HepG2 (cell line): ENCODE results near the gene RPL6. TPM values are rescaled to one million over a fixed set of nuclear protein-coding genes. Genes with fewer than 3 reads are reported as not detected.

Source experiments
- ARNTL ChIP-seq: sonication (generic); formaldehyde crosslinking; IDR thresholded peaks from 2 replicates; pipeline ENCODE4 v1.4.0; 2020; ENCODE audit warnings: mild to moderate bottlenecking, missing genetic modification reagents
- CBX1 ChIP-seq: IDR thresholded peaks from one replicate; pipeline ENCODE4 v1.6.1; 2016; ENCODE audit warnings: antibody characterized with exemption, low read depth
- CENPT ChIP-seq: sonication (generic); formaldehyde crosslinking; IDR thresholded peaks from 2 replicates; pipeline ENCODE4 v1.8.0; 2022; ENCODE audit warnings: low read depth, mild to moderate bottlenecking, moderate library complexity, missing genetic modification reagents
- DNMT3B ChIP-seq: conservative IDR thresholded peaks from 2 replicates; pipeline ENCODE4 v1.6.1; 2016; ENCODE audit warnings: missing biosample characterization, control low read depth
- DR1 ChIP-seq: sonication (generic); formaldehyde crosslinking; IDR thresholded peaks from 2 replicates; pipeline ENCODE4 v1.8.0; 2021; ENCODE audit warnings: mild to moderate bottlenecking, missing genetic modification reagents, inconsistent platforms
- EED ChIP-seq: sonication (generic); formaldehyde crosslinking; IDR thresholded peaks from 2 replicates; pipeline ENCODE4 v1.5.0; 2020; ENCODE audit warnings: mild to moderate bottlenecking, missing genetic modification reagents
- HIVEP1 ChIP-seq: sonication (generic); formaldehyde crosslinking; IDR thresholded peaks from 2 replicates; pipeline ENCODE4 v1.4.0; 2020; ENCODE audit warnings: mild to moderate bottlenecking, missing genetic modification reagents
- HNRNPL ChIP-seq: fragments of 200-400 bp; formaldehyde crosslinking; IDR thresholded peaks from 2 replicates; pipeline ENCODE4 v1.6.1; 2017; ENCODE audit warnings: mild to moderate bottlenecking, low read depth, low read length
- IRF2 ChIP-seq: IDR thresholded peaks from 2 replicates; pipeline ENCODE4 v1.6.1; 2018; ENCODE audit warnings: missing genetic modification reagents, missing compliant biosample characterization
- MTA3 ChIP-seq: sonication (generic); formaldehyde crosslinking; IDR thresholded peaks from 2 replicates; pipeline ENCODE4 v1.4.0; 2020; ENCODE audit warnings: missing genetic modification reagents
- NCOA1 ChIP-seq: sonication (generic); formaldehyde crosslinking; IDR thresholded peaks from 2 replicates; pipeline ENCODE4 v1.9.0; 2021; ENCODE audit warnings: missing genetic modification reagents
- NFATC3 ChIP-seq: sonication (generic); formaldehyde crosslinking; IDR thresholded peaks from 2 replicates; pipeline ENCODE4 v1.5.1; 2020; ENCODE audit warnings: mild to moderate bottlenecking, missing genetic modification reagents
- NFYB ChIP-seq: sonication (generic); formaldehyde crosslinking; IDR thresholded peaks from 2 replicates; pipeline ENCODE4 v1.4.0; 2020; ENCODE audit warnings: missing genetic modification reagents
- REXO4 ChIP-seq: sonication (generic); formaldehyde crosslinking; IDR thresholded peaks from 2 replicates; pipeline ENCODE4 v1.8.0; 2022; ENCODE audit warnings: missing genetic modification reagents, mild to moderate bottlenecking, borderline replicate concordance
- RXRB ChIP-seq: IDR thresholded peaks from 2 replicates; pipeline ENCODE4 v1.6.1; 2016; ENCODE audit warnings: borderline replicate concordance, missing genetic modification reagents, missing compliant biosample characterization
- SAP130 ChIP-seq: IDR thresholded peaks from 2 replicates; pipeline ENCODE4 v1.6.1; 2016; ENCODE audit warnings: low read depth
- SOX6 ChIP-seq, 2 experiments: fragments of 450-650 bp in 1 of 2; sonication (generic) in 1 of 2; formaldehyde crosslinking in 1 of 2; IDR thresholded peaks; 2 replicates each; pipeline versions ENCODE4 v1.4.0 to v1.6.1; 2017 to 2020; ENCODE audit warnings: antibody characterized with exemption in 1 of 2, mild to moderate bottlenecking in 1 of 2, missing genetic modification reagents in 1 of 2
- SRF ChIP-seq: IDR thresholded peaks from 2 replicates; pipeline ENCODE4 v1.6.1; 2011; ENCODE audit warnings: mild to moderate bottlenecking, low read depth, low read length, moderate library complexity
- XBP1 ChIP-seq: sonication (generic); formaldehyde crosslinking; IDR thresholded peaks from 2 replicates; pipeline ENCODE4 v1.5.0; 2020; ENCODE audit warnings: missing genetic modification reagents
- ZFP37 ChIP-seq: sonication (generic); formaldehyde crosslinking; IDR thresholded peaks from 2 replicates; pipeline ENCODE4 v1.4.0; 2020; ENCODE audit warnings: missing genetic modification reagents, borderline replicate concordance
- ZNF350 ChIP-seq: sonication (generic); formaldehyde crosslinking; IDR thresholded peaks from 2 replicates; pipeline ENCODE4 v1.4.0; 2020; ENCODE audit warnings: mild to moderate bottlenecking, low read depth, missing genetic modification reagents, borderline replicate concordance
- ZNF605 ChIP-seq: sonication (generic); formaldehyde crosslinking; IDR thresholded peaks from 2 replicates; pipeline ENCODE4 v1.8.0; 2022; ENCODE audit warnings: mild to moderate bottlenecking, missing genetic modification reagents
- ZSCAN31 ChIP-seq: sonication (generic); formaldehyde crosslinking; IDR thresholded peaks from 2 replicates; pipeline ENCODE4 v1.5.0; 2020; ENCODE audit warnings: low read depth, mild to moderate bottlenecking, missing genetic modification reagents
- polyA plus RNA-seq, 8 experiments: library from polyadenylated mRNA; depleted of rRNA in 3 of 8; stranded (reverse) in 7 of 8; unstranded in 1 of 8; fragments of >200 nt; fragmentation: Illumina TruSeq in 4 of 8; extraction: Trizol in 4 of 8; gene quantifications; 2 replicates each; pipeline versions ENCODE4 v1.2.1 to v1.2.3, GENCODE V29; 2011 to 2016; ENCODE audit warnings: low read depth in 4 of 8, missing spikeins in 1 of 8, mixed read lengths in 1 of 8; ENCODE audit not compliant: insufficient read depth in 1 of 8
- total RNA-seq, 5 experiments: library from RNA; depleted of rRNA; stranded (reverse); fragments of >200 nt; fragmentation: Illumina TruSeq; extraction: Trizol; gene quantifications; 2 replicates each; pipeline ENCODE4 v1.2.3, GENCODE V29; 2016; ENCODE audit warnings: low read depth in 1 of 5
- TF ChIP-seq, protein P1 (sequence below), 2 experiments: sonication (generic) in 1 of 2; formaldehyde crosslinking in 1 of 2; IDR thresholded peaks; 2 replicates each; pipeline versions ENCODE4 v1.4.0 to v1.6.1; 2016 to 2020; ENCODE audit warnings: borderline replicate concordance in 1 of 2, low read depth in 1 of 2, mild to moderate bottlenecking in 1 of 2, missing genetic modification reagents in 1 of 2
- TF ChIP-seq, protein P2 (sequence below): sonication (generic); formaldehyde crosslinking; IDR thresholded peaks from 2 replicates; pipeline ENCODE4 v1.4.0; 2020; ENCODE audit warnings: low read depth, mild to moderate bottlenecking, missing genetic modification reagents

Gene RPL6
- total and polyA plus RNA-seq, 2 of the 13 experiments (the other 11 are each of a cell fraction or from before 2014, with no cell fraction given), result 1,551 to 1,719 TPM

DNA sequence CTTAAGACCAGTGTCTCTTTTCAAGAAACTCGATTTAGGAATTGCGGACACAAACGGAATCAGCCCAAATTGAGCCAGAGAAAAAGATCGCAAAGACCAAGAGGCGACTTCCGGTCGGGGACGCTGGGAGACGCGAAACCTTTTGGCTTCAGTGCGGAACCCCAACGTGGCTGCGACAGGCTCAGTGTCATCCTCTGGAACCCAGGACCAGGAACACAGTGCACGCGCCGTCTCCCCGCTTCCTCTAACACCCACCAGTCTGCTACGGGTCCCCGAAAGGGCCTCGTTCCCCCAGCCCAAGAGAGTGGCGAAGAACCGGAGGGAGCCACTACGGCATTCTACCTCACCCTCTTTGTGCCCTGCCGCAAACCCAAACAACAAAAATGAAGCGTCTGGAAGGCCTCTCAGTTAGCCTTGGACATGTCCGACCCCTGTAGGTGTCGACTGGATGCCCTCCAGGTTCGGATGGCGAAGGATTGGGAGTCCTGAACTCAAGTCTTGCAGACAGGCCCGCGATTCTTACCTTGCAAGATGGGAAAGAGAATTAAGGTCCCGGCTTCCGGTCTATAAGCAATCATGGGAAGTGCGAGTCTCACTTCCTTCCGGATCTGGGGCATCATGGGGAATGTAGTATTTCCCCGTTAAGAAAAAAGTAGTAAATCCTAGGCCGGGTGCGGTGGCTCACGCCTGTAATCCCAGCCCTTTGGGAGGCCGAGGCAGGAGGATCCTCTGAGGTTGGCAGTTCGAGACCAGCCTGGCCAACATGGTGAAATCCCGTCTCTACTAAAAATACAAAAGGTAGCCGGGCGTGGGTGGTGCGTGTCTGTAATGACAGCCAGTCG, at the start of gene RPL6 (continued):
- TF ChIP-seq, protein P1, sequence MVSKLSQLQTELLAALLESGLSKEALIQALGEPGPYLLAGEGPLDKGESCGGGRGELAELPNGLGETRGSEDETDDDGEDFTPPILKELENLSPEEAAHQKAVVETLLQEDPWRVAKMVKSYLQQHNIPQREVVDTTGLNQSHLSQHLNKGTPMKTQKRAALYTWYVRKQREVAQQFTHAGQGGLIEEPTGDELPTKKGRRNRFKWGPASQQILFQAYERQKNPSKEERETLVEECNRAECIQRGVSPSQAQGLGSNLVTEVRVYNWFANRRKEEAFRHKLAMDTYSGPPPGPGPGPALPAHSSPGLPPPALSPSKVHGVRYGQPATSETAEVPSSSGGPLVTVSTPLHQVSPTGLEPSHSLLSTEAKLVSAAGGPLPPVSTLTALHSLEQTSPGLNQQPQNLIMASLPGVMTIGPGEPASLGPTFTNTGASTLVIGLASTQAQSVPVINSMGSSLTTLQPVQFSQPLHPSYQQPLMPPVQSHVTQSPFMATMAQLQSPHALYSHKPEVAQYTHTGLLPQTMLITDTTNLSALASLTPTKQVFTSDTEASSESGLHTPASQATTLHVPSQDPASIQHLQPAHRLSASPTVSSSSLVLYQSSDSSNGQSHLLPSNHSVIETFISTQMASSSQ (IDR thresholded peaks at IDR 0.05; ENCODE audit: low read depth), result peak; percentile 40; the same call in 1 of the 2 replicates
- TF ChIP-seq, protein P1 (CRISPR knock-in tag; IDR thresholded peaks at IDR 0.05; ENCODE audit: borderline replicate concordance), result no peak; the same call in 1 of the 2 replicates
- TF ChIP-seq CBX1 (no peak), ZNF350 (peak; percentile 89; the same call in 1 of the 2 replicates), SAP130 (CRISPR knock-in tag) (peak; percentile 88), SRF (peak; percentile 25; the same call in 1 of the 2 replicates), ZSCAN31 (CRISPR knock-in tag) (peak; percentile 95), RXRB (CRISPR knock-in tag) (peak; percentile 33; the same call in 1 of the 2 replicates), EED (peak; percentile 88), MTA3 (CRISPR knock-in tag) (no peak), NFATC3 (CRISPR knock-in tag) (0 out of 2 replicates have a peak, but pooled peaks have one; percentile 56), NCOA1 (CRISPR knock-in tag) (no peak), ARNTL (CRISPR knock-in tag) (peak; percentile 46; the same call in 1 of the 2 replicates), DNMT3B (no peak), DR1 (CRISPR knock-in tag) (peak; percentile 98), HNRNPL (0 out of 2 replicates have a peak, but pooled peaks have one; percentile 54), CENPT (CRISPR knock-in tag) (no peak), XBP1 (no peak), REXO4 (CRISPR knock-in tag) (no peak), IRF2 (CRISPR knock-in tag) (peak; percentile 58; the same call in 1 of the 2 replicates), HIVEP1 (peak; percentile 41; the same call in 1 of the 2 replicates), ZNF605 (CRISPR knock-in tag) (peak; percentile 95), NFYB (CRISPR knock-in tag) (no peak; the same call in 1 of the 2 replicates), SOX6 (IDR thresholded peaks at IDR 0.05) (no peak), SOX6 (CRISPR knock-in tag; IDR thresholded peaks at IDR 0.05) (peak; percentile 42; the same call in 1 of the 2 replicates), ZFP37 (no peak)
- TF ChIP-seq, protein P2, sequence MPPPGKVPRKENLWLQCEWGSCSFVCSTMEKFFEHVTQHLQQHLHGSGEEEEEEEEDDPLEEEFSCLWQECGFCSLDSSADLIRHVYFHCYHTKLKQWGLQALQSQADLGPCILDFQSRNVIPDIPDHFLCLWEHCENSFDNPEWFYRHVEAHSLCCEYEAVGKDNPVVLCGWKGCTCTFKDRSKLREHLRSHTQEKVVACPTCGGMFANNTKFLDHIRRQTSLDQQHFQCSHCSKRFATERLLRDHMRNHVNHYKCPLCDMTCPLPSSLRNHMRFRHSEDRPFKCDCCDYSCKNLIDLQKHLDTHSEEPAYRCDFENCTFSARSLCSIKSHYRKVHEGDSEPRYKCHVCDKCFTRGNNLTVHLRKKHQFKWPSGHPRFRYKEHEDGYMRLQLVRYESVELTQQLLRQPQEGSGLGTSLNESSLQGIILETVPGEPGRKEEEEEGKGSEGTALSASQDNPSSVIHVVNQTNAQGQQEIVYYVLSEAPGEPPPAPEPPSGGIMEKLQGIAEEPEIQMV (CRISPR knock-in tag), result 0 out of 2 replicates have a peak, but pooled peaks have one; percentile 63
